Neural crest cell (in vitro differentiated cells): ENCODE measurements around the gene LDLR. TPM values are rescaled to one million over a fixed set of nuclear protein-coding genes. Genes with fewer than 3 reads are reported as not detected.

Experiments
- DNase-seq: peaks from one replicate; pipeline ENCODE4 v3.0.0; 2021; ENCODE audit warnings: low read depth, mixed read lengths, low spot score
- H3K27ac Mint-ChIP-seq: one replicate; pipeline ENCODE4 v1.8.0; 2021; ENCODE audit warnings: mild to moderate bottlenecking, mixed read lengths; ENCODE audit not compliant: unreplicated experiment
- H3K27me3 Mint-ChIP-seq: 2 replicates; pipeline ENCODE4 v1.8.0; 2021; ENCODE audit warnings: low read depth, mild to moderate bottlenecking, mixed read lengths
- H3K36me3 Mint-ChIP-seq: 2 replicates; pipeline ENCODE4 v1.8.0; 2021; ENCODE audit warnings: low read depth, mild to moderate bottlenecking, mixed read lengths
- H3K4me1 Mint-ChIP-seq: 2 replicates; pipeline ENCODE4 v1.8.0; 2021; ENCODE audit warnings: mixed read lengths
- H3K4me3 Mint-ChIP-seq: one replicate; pipeline ENCODE4 v1.8.0; 2021; ENCODE audit warnings: mild to moderate bottlenecking, mixed read lengths
- H3K9me3 Mint-ChIP-seq: 2 replicates; pipeline ENCODE4 v1.8.0; 2021; ENCODE audit warnings: mixed read lengths
- total RNA-seq: library from RNA; stranded (reverse); gene quantifications from 2 replicates; pipeline ENCODE4 v1.2.1, GENCODE V29; 2021
- TF ChIP-seq, protein P1 (sequence below): fragments of 200-600 bp; sonication (generic); conservative IDR thresholded peaks from 2 replicates; pipeline ENCODE4 v1.5.0; 2021; ENCODE audit warnings: antibody characterized with exemption, mild to moderate bottlenecking

The LDLR gene
- total RNA-seq, 1 donor from 2014 or later: 152 TPM

DNA sequence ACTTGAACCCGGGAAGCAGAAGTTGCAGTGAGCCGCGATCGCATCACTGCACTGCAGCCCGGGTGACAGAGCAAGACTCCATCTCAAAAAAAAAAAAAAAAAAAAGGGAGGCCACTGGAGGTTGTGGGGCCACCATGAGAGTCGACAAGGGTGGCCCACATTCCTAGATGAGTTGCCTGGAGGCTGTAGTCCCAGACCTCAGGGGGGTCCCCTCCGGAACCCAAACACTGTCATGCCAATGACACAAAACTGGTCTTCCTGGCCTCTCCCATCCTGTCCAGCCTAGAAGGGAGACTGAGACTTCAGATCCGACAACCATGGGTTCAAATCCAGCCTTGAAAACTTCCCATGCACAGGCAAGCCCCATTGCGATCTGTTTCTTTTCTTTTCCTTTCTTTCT is 51.6 kb downstream of the LDLR start:
- Mint-ChIP-seq H3K9me3 (no peaks in the 10 kb centered on the region), H3K36me3 (peaks cover 5% of the 10 kb centered on the region), H3K27me3 (peaks cover 19% of the 10 kb centered on the region), H3K27ac (no peak overlapping the region), H3K4me1 (peaks cover 32% of the 10 kb centered on the region), H3K4me3 (no peak overlapping the region)
- DNase-seq: no peak
- TF ChIP-seq, protein P1, sequence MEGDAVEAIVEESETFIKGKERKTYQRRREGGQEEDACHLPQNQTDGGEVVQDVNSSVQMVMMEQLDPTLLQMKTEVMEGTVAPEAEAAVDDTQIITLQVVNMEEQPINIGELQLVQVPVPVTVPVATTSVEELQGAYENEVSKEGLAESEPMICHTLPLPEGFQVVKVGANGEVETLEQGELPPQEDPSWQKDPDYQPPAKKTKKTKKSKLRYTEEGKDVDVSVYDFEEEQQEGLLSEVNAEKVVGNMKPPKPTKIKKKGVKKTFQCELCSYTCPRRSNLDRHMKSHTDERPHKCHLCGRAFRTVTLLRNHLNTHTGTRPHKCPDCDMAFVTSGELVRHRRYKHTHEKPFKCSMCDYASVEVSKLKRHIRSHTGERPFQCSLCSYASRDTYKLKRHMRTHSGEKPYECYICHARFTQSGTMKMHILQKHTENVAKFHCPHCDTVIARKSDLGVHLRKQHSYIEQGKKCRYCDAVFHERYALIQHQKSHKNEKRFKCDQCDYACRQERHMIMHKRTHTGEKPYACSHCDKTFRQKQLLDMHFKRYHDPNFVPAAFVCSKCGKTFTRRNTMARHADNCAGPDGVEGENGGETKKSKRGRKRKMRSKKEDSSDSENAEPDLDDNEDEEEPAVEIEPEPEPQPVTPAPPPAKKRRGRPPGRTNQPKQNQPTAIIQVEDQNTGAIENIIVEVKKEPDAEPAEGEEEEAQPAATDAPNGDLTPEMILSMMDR: no peak

DNA sequence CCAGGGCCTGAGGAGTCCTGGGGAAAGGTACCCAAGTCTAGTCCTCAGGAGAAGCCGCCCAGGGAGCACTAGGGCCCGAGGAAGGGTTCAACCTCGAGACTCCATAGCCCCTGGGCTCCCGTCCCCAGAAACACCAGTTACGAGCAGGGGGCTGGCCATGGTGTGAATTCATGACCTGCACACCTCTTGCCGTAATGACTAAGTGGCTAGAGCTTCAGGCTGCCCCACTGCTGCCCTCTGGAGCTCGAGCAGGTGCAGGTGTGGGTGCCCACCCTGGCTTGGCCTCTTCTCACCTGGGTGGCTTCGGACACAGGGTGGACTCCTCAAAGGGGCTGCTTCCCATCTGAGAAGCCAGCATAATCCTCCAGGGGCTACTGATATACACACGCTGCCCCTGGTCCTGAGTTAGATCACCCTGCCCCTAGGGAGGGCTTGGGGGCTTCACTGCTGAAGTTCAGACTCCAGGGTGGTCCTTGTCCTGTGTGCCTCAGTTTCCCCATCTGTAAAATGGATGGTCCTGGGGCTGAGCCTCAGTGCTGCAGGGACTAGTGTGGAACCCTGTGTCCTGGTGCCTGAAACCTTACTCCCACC is 52.8 kb downstream of the LDLR start:
- Mint-ChIP-seq H3K9me3 (no peaks in the 10 kb centered on the region), H3K36me3 (peaks cover 8% of the 10 kb centered on the region), H3K4me1 (peaks cover 25% of the 10 kb centered on the region), H3K27me3 (peaks cover 12% of the 10 kb centered on the region), H3K27ac (no peak overlapping the region), H3K4me3 (peak overlapping the region; percentile 31)
- TF ChIP-seq, protein P1: no peak
- no peak for DNase-seq

- TF ChIP-seq, protein P1: no peak
- Mint-ChIP-seq H3K4me3 (peak overlapping the region; percentile 61), H3K36me3 (peaks cover 8% of the 10 kb centered on the region), H3K27me3 (peaks cover 7% of the 10 kb centered on the region), H3K27ac (no peak overlapping the region), H3K4me1 (peaks cover 23% of the 10 kb centered on the region), H3K9me3 (no peaks in the 10 kb centered on the region)
- no peak for DNase-seq
Observed at GRCh38 chr19:11142528-11143171, 53.4 kb downstream of the LDLR start.

- H3K9me3 Mint-ChIP-seq: no peaks in the 10 kb centered on the region
- TF ChIP-seq, protein P1: no peak
- peaks cover 8% of the 10 kb centered on the region for H3K36me3 Mint-ChIP-seq
Observed at GRCh38 chr19:11145536-11145924, 56.3 kb downstream of the LDLR start.

DNA sequence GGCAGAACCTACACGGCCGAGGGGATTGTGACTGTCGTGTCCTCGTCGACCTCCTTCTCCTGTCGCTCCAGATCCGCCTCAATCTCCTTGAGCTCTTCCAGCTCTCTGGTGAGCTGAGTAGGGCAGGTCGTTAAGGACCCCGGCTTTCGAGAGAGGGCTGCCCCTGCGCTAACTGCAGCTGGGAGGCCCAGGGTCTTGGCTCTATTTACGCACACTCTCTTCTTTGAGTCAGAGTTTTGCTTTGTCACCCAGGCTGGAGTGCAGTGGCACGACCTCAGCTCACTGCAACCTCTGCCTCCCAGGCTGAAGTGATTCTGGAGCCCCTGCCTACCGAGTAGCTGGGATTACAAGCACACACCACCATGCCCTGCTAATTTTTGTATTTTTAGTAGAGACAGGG is 58.7 kb downstream of the LDLR start:
- Mint-ChIP-seq H3K36me3 (peaks cover 11% of the 10 kb centered on the region), H3K4me3 (no peak overlapping the region), H3K27ac (no peak overlapping the region), H3K27me3 (no peaks in the 10 kb centered on the region), H3K4me1 (peaks cover 14% of the 10 kb centered on the region), H3K9me3 (no peaks in the 10 kb centered on the region)
- TF ChIP-seq, protein P1: no peak
- DNase-seq: no peak

More at GRCh38 chr19:11145536-11145924, 56.3 kb downstream of the LDLR start:
- Mint-ChIP-seq H3K27ac (no peak overlapping the region), H3K27me3 (no peaks in the 10 kb centered on the region), H3K4me1 (peaks cover 9% of the 10 kb centered on the region), H3K4me3 (no peak overlapping the region)
- DNase-seq: no peak
